Astrocyte (in vitro differentiated cells and primary cell): ENCODE results near the gene ELOVL2.

Experiments
- EZH2 ChIP-seq: IDR thresholded peaks from 2 replicates; pipeline ENCODE4 v1.6.1; 2012; ENCODE audit warnings: mild to moderate bottlenecking, low read length, inconsistent platforms; ENCODE audit not compliant: insufficient read depth
- TF ChIP-seq, protein P1 (sequence below): IDR thresholded peaks from 2 replicates; pipeline ENCODE4 v1.5.1; 2011; ENCODE audit warnings: low read depth, mild to moderate bottlenecking, inconsistent platforms, low read length, moderate library complexity; ENCODE audit not compliant: insufficient read depth

DNA sequence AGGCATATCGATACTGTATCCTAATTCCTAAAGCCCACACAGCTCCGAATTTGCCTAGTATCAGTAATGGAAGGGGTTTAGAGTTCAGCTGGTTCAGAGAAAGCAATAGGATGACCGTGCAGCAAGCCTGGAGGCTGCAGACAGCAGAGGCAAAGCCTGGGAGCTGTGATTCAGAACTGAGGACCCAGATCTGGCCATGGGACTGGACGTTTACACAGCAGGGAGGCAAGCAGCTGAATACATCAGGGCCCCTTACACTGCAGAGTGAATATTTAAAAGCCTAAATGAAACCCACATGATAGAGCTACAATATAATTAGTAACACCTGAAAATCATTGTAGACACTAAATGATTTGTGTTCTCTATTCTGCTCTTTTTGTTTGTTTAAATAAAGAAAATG is 38.0 kb downstream of the ELOVL2 start:
- TF ChIP-seq, protein P1, sequence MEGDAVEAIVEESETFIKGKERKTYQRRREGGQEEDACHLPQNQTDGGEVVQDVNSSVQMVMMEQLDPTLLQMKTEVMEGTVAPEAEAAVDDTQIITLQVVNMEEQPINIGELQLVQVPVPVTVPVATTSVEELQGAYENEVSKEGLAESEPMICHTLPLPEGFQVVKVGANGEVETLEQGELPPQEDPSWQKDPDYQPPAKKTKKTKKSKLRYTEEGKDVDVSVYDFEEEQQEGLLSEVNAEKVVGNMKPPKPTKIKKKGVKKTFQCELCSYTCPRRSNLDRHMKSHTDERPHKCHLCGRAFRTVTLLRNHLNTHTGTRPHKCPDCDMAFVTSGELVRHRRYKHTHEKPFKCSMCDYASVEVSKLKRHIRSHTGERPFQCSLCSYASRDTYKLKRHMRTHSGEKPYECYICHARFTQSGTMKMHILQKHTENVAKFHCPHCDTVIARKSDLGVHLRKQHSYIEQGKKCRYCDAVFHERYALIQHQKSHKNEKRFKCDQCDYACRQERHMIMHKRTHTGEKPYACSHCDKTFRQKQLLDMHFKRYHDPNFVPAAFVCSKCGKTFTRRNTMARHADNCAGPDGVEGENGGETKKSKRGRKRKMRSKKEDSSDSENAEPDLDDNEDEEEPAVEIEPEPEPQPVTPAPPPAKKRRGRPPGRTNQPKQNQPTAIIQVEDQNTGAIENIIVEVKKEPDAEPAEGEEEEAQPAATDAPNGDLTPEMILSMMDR = no peak
- no peak for TF ChIP-seq EZH2
